Measurements from ENCODE around the gene TMEM229B.

- TF ChIP-seq CTCF (conservative IDR thresholded peaks at IDR 0.05 in 1 of 2, IDR thresholded peaks at IDR 0.05 in 1 of 2; ENCODE audit: low read depth in 1 of 2, low read length in 2 of 2) (no peak), EZH2 (IDR thresholded peaks at IDR 0.05; ENCODE audit: low read length, missing control alignments) (no peak)
Measured at GRCh38 chr14:67449096-67449495, 39.4 kb downstream of the TMEM229B start.

All from fibroblast of lung (primary cell).